Liver (tissue), 9 donors: Measurements from ENCODE around the gene NQO2. TPM values are rescaled to one million over a fixed set of nuclear protein-coding genes. Genes with fewer than 3 reads are reported as not detected.

Source experiments
- DNase-seq: peaks from one replicate; pipeline ENCODE4 v3.0.0-alpha.2; 2017; ENCODE audit warnings: low spot score
- H3K27ac ChIP-seq, 2 donors: one replicate each; pipeline ENCODE4 v1.7.0; 2013; ENCODE audit warnings: inconsistent platforms in 2 of 2, low read length in 2 of 2, control low read depth in 1 of 2, low read depth in 1 of 2, mild to moderate bottlenecking in 1 of 2
- H3K27me3 ChIP-seq, 4 donors: one replicate each; pipeline versions ENCODE4 v1.6.1 to v1.7.0; 2013; ENCODE audit warnings: low read length in 3 of 4, inconsistent platforms in 1 of 4, mild to moderate bottlenecking in 1 of 4, moderate library complexity in 1 of 4; ENCODE audit not compliant: control insufficient read depth in 4 of 4, insufficient read depth in 4 of 4
- H3K36me3 ChIP-seq, 4 donors: one replicate each; pipeline versions ENCODE4 v1.6.1 to v1.7.0; 2013; ENCODE audit warnings: low read length in 3 of 4, mild to moderate bottlenecking in 3 of 4, low read depth in 1 of 4, moderate library complexity in 1 of 4; ENCODE audit not compliant: control insufficient read depth in 4 of 4, insufficient read depth in 3 of 4
- H3K4me1 ChIP-seq, 4 donors: one replicate each; pipeline versions ENCODE4 v1.6.1 to v1.7.0; 2013; ENCODE audit warnings: low read length in 3 of 4, mild to moderate bottlenecking in 3 of 4, moderate library complexity in 1 of 4; ENCODE audit not compliant: control insufficient read depth in 4 of 4, insufficient read depth in 4 of 4
- H3K4me3 ChIP-seq, 3 donors: one replicate each; pipeline versions ENCODE4 v1.6.1 to v1.7.0; 2013; ENCODE audit warnings: low read length in 3 of 3, control low read depth in 1 of 3, low read depth in 1 of 3, mild to moderate bottlenecking in 1 of 3
- H3K9ac ChIP-seq, 2 donors: one replicate each; pipeline ENCODE4 v1.7.0; 2013; ENCODE audit warnings: low read length in 2 of 2, mild to moderate bottlenecking in 2 of 2, moderate library complexity in 2 of 2, control low read depth in 1 of 2, low read depth in 1 of 2
- H3K9me3 ChIP-seq, 4 donors: one replicate each; pipeline versions ENCODE4 v1.6.1 to v1.7.0; 2013; ENCODE audit warnings: low read length in 3 of 4; ENCODE audit not compliant: control insufficient read depth in 4 of 4
- ATF3 ChIP-seq: IDR thresholded peaks from 2 replicates; pipeline ENCODE4 v1.6.1; 2016; ENCODE audit warnings: antibody characterized with exemption
- EGR1 ChIP-seq, 2 donors: IDR thresholded peaks; 2 replicates each; pipeline ENCODE4 v1.6.1; 2016 to 2018; ENCODE audit warnings: antibody characterized with exemption in 2 of 2, low read depth in 2 of 2
- FOXA1 ChIP-seq: IDR thresholded peaks from 2 replicates; pipeline ENCODE4 v1.6.1; 2016; ENCODE audit warnings: antibody characterized with exemption
- FOXA2 ChIP-seq: IDR thresholded peaks from 2 replicates; pipeline ENCODE4 v1.6.1; 2016; ENCODE audit warnings: antibody characterized with exemption
- HNF4A ChIP-seq, 2 donors: conservative IDR thresholded peaks; 2 replicates each; pipeline ENCODE4 v1.6.1; 2016; ENCODE audit warnings: antibody characterized with exemption in 2 of 2, mild to moderate bottlenecking in 2 of 2
- HNF4G ChIP-seq: IDR thresholded peaks from 2 replicates; pipeline ENCODE4 v1.6.1; 2016; ENCODE audit warnings: antibody characterized with exemption
- JUND ChIP-seq, 2 donors: IDR thresholded peaks; 2 replicates each; pipeline ENCODE4 v1.6.1; 2016; ENCODE audit warnings: antibody characterized with exemption in 2 of 2
- MAX ChIP-seq: IDR thresholded peaks from 2 replicates; pipeline ENCODE4 v1.6.1; 2016; ENCODE audit warnings: antibody characterized with exemption
- NR2F2 ChIP-seq: IDR thresholded peaks from 2 replicates; pipeline ENCODE4 v1.6.1; 2016; ENCODE audit warnings: antibody characterized with exemption
- RAD21 ChIP-seq, 2 donors: IDR thresholded peaks; 2 replicates each; pipeline ENCODE4 v1.6.1; 2016; ENCODE audit warnings: antibody characterized with exemption in 2 of 2, mild to moderate bottlenecking in 2 of 2
- REST ChIP-seq: IDR thresholded peaks from 2 replicates; pipeline ENCODE4 v1.6.1; 2016; ENCODE audit warnings: antibody characterized with exemption, mild to moderate bottlenecking
- RXRA ChIP-seq, 2 donors: IDR thresholded peaks; 2 replicates each; pipeline ENCODE4 v1.6.1; 2017 to 2018; ENCODE audit warnings: antibody characterized with exemption in 2 of 2, mild to moderate bottlenecking in 1 of 2
- SP1 ChIP-seq: IDR thresholded peaks from 2 replicates; pipeline ENCODE4 v1.6.1; 2018; ENCODE audit warnings: antibody characterized with exemption, mild to moderate bottlenecking
- TAF1 ChIP-seq: conservative IDR thresholded peaks from 2 replicates; pipeline ENCODE4 v1.6.1; 2016; ENCODE audit warnings: antibody characterized with exemption, mild to moderate bottlenecking
- YY1 ChIP-seq: IDR thresholded peaks from 2 replicates; pipeline ENCODE4 v1.6.1; 2016; ENCODE audit warnings: antibody characterized with exemption, mild to moderate bottlenecking
- ZBTB33 ChIP-seq: IDR thresholded peaks from 2 replicates; pipeline ENCODE4 v1.6.1; 2016; ENCODE audit warnings: antibody characterized with exemption
- WGBS: extraction: QIAGEN DNeasy Blood & Tissue Kit; methylation state at CpG from one replicate; pipeline ENCODE4 v1.1.7; 2013; 5-methylcytosine and 5-hydroxymethylcytosine counted together
- polyA plus RNA-seq, 2 donors: library from polyadenylated mRNA; stranded (reverse) in 1 of 2; unstranded in 1 of 2; fragments of 200-250 nt in 1 of 2; fragments of >200 nt in 1 of 2; fragmentation: Nextera tagmentation in 1 of 2; extraction: Ambion mirVana in 1 of 2; gene quantifications; one replicate each; pipeline versions ENCODE4 v1.2.1 to v1.2.3, GENCODE V29; 2013 to 2015
- total RNA-seq, 2 donors: library from RNA; depleted of rRNA; stranded (reverse); fragments of >200 nt; gene quantifications; one replicate each; pipeline ENCODE4 v1.2.3, GENCODE V29; 2014
- donor health status: healthy.
- donor health status: healthy.
- donor health status: healthy.
- donor health status: healthy.
- donor health status: healthy.

Gene NQO2
- total and polyA plus RNA-seq, 4 donors: 11.5 to 127 (median 92.7) TPM

- Histone ChIP-seq H3K4me1 (peaks cover 0 to 6% (median 2%) of the 10 kb centered on the region in 4 donors), H3K36me3 (peaks cover 12 to 60% (median 44%) of the 10 kb centered on the region in 4 donors), H3K27ac (no peak overlapping the region), H3K27me3 (no peaks in the 10 kb centered on the region), H3K9ac (no peak overlapping the region), H3K4me3 (no peak overlapping the region), H3K9me3 (no peaks in the 10 kb centered on the region)
- 86% methylated on average over 3 of the region's 3 CpGs for WGBS
- TF ChIP-seq HNF4A (conservative IDR thresholded peaks at IDR 0.05): peak in 1 of 2 donors; percentile 26
- TF ChIP-seq TAF1: no peak
- DNase-seq: no peak
Measured at GRCh38 chr6:3009930-3010329, 10.2 kb downstream of the NQO2 start.

GRCh38 chr6:3011158-3011557 is 11.5 kb downstream of the NQO2 start:
- Histone ChIP-seq H3K27me3 (no peaks in the 10 kb centered on the region), H3K36me3 (peaks cover 16 to 62% (median 46%) of the 10 kb centered on the region in 4 donors), H3K4me3 (no peak overlapping the region), H3K4me1 (peaks cover 0 to 6% (median 2%) of the 10 kb centered on the region in 4 donors), H3K27ac (no peak overlapping the region), H3K9ac (no peak overlapping the region), H3K9me3 (no peaks in the 10 kb centered on the region)
- no peak for DNase-seq
- TF ChIP-seq YY1 (no peak), MAX (no peak), HNF4A (conservative IDR thresholded peaks at IDR 0.05) (no peak), SP1 (no peak), ATF3 (no peak), FOXA1 (no peak), NR2F2 (no peak), FOXA2 (no peak), HNF4G (no peak), RXRA (IDR thresholded peaks at IDR 0.05) (no peak), RAD21 (IDR thresholded peaks at IDR 0.05) (no peak), EGR1 (IDR thresholded peaks at IDR 0.05; ENCODE audit: low read depth in 2 of 2) (no peak), REST (no peak), ZBTB33 (no peak), TAF1 (no peak), JUND (IDR thresholded peaks at IDR 0.05) (no peak)
